Measurements from ENCODE around the gene SIVA1. TPM values are rescaled to one million over a fixed set of nuclear protein-coding genes. Genes with fewer than 3 reads are reported as not detected.

Gene SIVA1
- total RNA-seq, 1 experiment from 2014 or later, result 105 TPM

DNA sequence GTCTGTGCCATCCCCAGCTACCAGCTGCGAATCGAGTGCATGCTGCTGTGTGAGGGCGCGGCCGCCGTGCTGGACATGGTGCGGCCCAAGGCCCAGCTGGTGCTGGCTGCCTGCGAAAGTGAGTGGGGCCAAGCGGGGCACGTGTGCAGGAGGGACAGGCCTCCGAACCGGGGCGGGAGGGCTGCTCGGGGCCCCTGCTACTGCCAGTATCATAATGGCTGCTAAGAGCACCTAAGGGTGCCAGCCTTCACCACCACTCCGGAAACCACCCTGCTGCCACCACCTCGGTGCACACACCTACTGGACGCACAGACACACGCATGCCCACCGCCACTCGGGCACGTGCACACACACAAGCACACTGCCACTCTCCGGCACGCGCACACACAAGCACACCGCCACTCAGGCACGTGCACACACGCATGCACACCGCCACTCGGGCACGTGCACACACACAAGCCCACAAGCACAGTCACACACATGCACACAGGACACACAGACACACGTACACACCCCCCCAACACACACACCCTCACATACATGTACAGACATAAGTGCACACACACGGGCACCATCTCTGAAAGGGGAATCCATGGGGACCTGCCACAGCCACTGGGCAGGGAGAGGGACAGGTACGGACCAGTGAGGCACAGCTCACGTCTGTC, 42.7 kb upstream of the SIVA1 start:
- H3K4me1 ChIP-seq, result no peaks in the 10 kb centered on the region
- BruUV-seq (replicated peaks), result no TSS peak
- H3K27me3 ChIP-seq (replicated peaks; ENCODE audit: control insufficient read depth, insufficient read depth, low read length), result no peaks in the 10 kb centered on the region
- Mint-ChIP-seq H3K36me3 (ENCODE audit: insufficient read depth, unreplicated experiment) (peaks cover 31% of the 10 kb centered on the region), H3K27me3 (ENCODE audit: insufficient read depth, unreplicated experiment) (no peaks in the 10 kb centered on the region), H3K9me3 (ENCODE audit: unreplicated experiment) (no peaks in the 10 kb centered on the region), H3K4me3 (ENCODE audit: unreplicated experiment) (no peak overlapping the region), H3K4me1 (ENCODE audit: low read depth, unreplicated experiment) (no peaks in the 10 kb centered on the region), H3K27ac (ENCODE audit: unreplicated experiment) (no peak overlapping the region)
- no peak for DNase-seq
- H3K9me3 ChIP-seq, result no peaks in the 10 kb centered on the region
- ChIA-PET CTCF (no interaction called here), POLR2A (no interaction called here)
- TF ChIP-seq, protein P1, sequence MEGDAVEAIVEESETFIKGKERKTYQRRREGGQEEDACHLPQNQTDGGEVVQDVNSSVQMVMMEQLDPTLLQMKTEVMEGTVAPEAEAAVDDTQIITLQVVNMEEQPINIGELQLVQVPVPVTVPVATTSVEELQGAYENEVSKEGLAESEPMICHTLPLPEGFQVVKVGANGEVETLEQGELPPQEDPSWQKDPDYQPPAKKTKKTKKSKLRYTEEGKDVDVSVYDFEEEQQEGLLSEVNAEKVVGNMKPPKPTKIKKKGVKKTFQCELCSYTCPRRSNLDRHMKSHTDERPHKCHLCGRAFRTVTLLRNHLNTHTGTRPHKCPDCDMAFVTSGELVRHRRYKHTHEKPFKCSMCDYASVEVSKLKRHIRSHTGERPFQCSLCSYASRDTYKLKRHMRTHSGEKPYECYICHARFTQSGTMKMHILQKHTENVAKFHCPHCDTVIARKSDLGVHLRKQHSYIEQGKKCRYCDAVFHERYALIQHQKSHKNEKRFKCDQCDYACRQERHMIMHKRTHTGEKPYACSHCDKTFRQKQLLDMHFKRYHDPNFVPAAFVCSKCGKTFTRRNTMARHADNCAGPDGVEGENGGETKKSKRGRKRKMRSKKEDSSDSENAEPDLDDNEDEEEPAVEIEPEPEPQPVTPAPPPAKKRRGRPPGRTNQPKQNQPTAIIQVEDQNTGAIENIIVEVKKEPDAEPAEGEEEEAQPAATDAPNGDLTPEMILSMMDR (IDR thresholded peaks at IDR 0.05; ENCODE audit: insufficient read depth in 1 of 2, low read depth in 1 of 2, low read length in 1 of 2, severe bottlenecking in 1 of 2, unreplicated experiment in 1 of 2), result no peak
- intact Hi-C loops (cut with micrococcal nuclease; ENCODE audit: unreplicated experiment), result no loop called here
- no peaks in the 10 kb centered on the region for H3K36me3 ChIP-seq (ENCODE audit: control insufficient read depth, insufficient read depth, low read length)
- no peak overlapping the region for H3K4me3 ChIP-seq (ENCODE audit: low read depth, low read length)

DNA sequence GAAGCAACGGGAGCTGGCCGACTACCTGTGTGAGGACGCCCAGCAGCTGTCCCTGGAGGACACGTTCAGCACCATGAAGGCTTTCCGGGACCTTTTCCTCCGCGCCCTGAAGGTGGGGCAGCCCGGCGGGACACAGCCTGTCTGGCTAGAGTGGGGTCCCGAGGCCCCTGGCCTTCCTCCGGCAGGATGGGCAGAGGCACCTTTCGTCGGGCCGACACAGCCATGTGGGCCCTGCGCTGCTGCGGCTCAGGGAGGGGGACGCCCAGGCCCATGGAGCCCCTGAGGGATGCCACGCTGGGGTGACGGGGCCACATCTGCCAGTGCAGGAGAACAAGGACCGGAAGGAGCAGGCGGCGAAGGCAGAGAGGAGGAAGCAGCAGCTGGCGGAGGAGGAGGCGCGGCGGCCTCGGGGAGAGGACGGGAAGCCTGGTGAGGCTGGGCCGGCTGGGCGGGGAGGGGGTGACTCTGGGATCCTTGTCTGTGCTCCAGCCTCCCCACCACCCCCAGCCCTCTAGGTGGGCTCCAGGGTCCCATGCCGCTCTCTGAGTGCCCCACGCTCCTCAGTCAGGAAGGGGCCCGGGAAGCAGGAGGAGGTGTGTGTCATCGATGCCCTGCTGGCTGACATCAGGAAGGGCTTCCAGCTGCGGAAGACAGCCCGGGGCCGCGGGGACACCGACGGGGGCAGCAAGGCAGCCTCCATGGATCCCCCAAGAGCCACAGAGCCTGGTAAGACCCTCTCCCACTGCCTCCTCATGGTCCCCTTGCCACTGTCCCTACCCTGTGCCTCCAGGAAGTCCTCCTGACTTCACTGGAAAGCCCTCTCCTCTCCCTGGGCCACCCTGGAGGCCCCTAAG, 39.8 kb upstream of the SIVA1 start:
- Histone ChIP-seq H3K36me3 (ENCODE audit: control insufficient read depth, insufficient read depth, low read length) (no peaks in the 10 kb centered on the region), H3K9me3 (no peaks in the 10 kb centered on the region), H3K4me1 (no peaks in the 10 kb centered on the region), H3K27me3 (replicated peaks; ENCODE audit: control insufficient read depth, insufficient read depth, low read length) (no peaks in the 10 kb centered on the region), H3K4me3 (ENCODE audit: low read depth, low read length) (no peak overlapping the region)
- TF ChIP-seq, protein P1 (IDR thresholded peaks at IDR 0.05; ENCODE audit: insufficient read depth in 1 of 2, low read depth in 1 of 2, low read length in 1 of 2, severe bottlenecking in 1 of 2, unreplicated experiment in 1 of 2), result no peak
- POLR2A ChIA-PET, result no interaction called here
- Mint-ChIP-seq H3K4me1 (ENCODE audit: low read depth, unreplicated experiment) (no peaks in the 10 kb centered on the region), H3K4me3 (ENCODE audit: unreplicated experiment) (no peak overlapping the region), H3K36me3 (ENCODE audit: insufficient read depth, unreplicated experiment) (peaks cover 18% of the 10 kb centered on the region), H3K9me3 (ENCODE audit: unreplicated experiment) (no peaks in the 10 kb centered on the region), H3K27me3 (ENCODE audit: insufficient read depth, unreplicated experiment) (no peaks in the 10 kb centered on the region), H3K27ac (ENCODE audit: unreplicated experiment) (no peak overlapping the region)
- intact Hi-C loops (cut with micrococcal nuclease; ENCODE audit: unreplicated experiment), result no loop called here
- no peak for DNase-seq
- CTCF ChIA-PET, result no interaction called here
- BruUV-seq (replicated peaks), result no TSS peak

DNA sequence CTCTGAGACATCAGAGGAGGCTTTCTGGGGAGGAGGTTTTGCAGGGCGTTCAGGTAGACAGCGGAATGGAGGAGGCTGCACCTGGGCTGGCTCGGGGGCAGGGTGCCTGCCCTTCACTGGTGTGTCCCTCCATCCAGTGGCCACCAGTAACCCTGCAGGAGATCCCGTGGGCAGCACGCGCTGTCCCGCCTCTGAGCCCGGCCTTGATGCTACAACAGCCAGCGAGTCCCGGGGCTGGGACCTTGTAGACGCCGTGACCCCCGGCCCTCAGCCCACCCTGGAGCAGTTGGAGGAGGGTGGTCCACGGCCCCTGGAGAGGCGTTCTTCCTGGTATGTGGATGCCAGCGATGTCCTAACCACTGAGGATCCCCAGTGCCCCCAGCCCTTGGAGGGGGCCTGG, 38.9 kb upstream of the SIVA1 start:
- Mint-ChIP-seq H3K9me3 (ENCODE audit: unreplicated experiment) (no peaks in the 10 kb centered on the region), H3K27ac (ENCODE audit: unreplicated experiment) (no peak overlapping the region), H3K27me3 (ENCODE audit: insufficient read depth, unreplicated experiment) (no peaks in the 10 kb centered on the region), H3K4me1 (ENCODE audit: low read depth, unreplicated experiment) (no peaks in the 10 kb centered on the region), H3K4me3 (ENCODE audit: unreplicated experiment) (no peak overlapping the region), H3K36me3 (ENCODE audit: insufficient read depth, unreplicated experiment) (peaks cover 9% of the 10 kb centered on the region)
- Histone ChIP-seq H3K27me3 (replicated peaks; ENCODE audit: control insufficient read depth, insufficient read depth, low read length) (no peaks in the 10 kb centered on the region), H3K9me3 (no peaks in the 10 kb centered on the region), H3K4me3 (ENCODE audit: low read depth, low read length) (no peak overlapping the region), H3K36me3 (ENCODE audit: control insufficient read depth, insufficient read depth, low read length) (no peaks in the 10 kb centered on the region), H3K4me1 (no peaks in the 10 kb centered on the region)
- CTCF ChIA-PET, result no interaction called here
- POLR2A ChIA-PET, result no interaction called here
- no TSS peak for BruUV-seq (replicated peaks)
- intact Hi-C loops (cut with micrococcal nuclease; ENCODE audit: unreplicated experiment), result no loop called here
- TF ChIP-seq, protein P1 (IDR thresholded peaks at IDR 0.05; ENCODE audit: insufficient read depth in 1 of 2, low read depth in 1 of 2, low read length in 1 of 2, severe bottlenecking in 1 of 2, unreplicated experiment in 1 of 2), result no peak
- DNase-seq, result no peak
